ENCODE results near the gene TTLL13. TPM values are rescaled to one million over a fixed set of nuclear protein-coding genes. Genes with fewer than 3 reads are reported as not detected.
"Not testable (repeated sequence)": the region's sequence is repeated elsewhere in the genome, so short reads cannot be mapped to it uniquely, and the experiment has no call there.

TTLL13 gene
- total RNA-seq, 1 experiment from 2014 or later: 0.10 TPM

DNA sequence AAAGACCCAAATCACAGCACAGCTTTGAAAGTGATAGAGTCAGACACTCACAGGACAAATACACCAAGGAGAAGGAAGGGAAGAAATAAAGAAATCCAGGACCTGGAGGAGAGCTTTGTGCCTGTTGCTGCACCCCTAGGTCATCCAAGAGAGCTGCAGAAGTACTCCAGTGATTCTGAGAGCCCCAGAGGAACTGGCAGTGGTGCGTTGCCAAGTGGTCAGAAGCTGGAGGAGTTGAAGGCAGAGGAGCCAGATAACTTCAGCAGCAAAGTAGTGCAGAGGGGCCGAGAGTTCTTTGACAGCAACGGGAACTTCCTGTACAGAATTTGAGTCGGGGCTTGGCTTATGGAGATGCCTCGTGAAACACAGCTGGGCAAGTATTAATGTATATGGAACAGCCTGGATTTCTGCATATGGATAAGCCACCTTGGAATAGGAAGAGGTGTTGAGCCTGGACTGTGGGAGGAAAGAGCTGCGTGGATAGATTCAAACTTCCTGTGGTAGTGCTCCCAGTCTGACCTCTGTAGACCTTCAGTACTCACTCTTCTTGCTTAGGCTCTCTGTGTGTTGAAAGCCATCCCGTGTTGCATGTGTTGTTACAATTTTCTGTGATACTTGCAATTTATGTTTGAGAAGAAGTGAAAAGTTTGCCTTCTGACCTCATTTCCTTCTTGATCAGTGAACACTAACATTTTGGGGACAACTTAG lies 22.3 kb downstream of the TTLL13 start:
- DNase-seq (ENCODE audit: extremely low read depth, low read depth): no peak

DNA sequence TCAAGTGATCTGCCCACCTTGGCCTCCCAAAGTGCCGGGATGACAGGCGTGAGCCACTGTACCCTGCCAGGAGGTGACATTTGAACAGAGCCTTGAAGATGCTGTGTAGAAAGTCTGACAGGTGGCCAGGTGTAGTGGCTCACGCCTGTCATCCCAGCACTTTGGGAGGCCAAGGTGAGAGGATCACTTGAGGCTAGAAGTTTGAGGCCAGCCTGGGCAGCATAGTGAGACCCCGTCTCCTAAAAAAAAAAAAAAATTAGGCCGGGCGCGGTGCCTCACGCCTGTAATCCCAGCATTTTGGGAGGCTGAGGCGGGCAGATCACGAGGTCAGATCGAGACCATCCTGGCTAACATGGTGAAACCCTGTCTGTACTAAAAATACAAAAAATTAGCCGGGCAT lies 29.1 kb downstream of the TTLL13 start:
- DNase-seq (ENCODE audit: extremely low read depth, low read depth): not testable (repeated sequence)

DNA sequence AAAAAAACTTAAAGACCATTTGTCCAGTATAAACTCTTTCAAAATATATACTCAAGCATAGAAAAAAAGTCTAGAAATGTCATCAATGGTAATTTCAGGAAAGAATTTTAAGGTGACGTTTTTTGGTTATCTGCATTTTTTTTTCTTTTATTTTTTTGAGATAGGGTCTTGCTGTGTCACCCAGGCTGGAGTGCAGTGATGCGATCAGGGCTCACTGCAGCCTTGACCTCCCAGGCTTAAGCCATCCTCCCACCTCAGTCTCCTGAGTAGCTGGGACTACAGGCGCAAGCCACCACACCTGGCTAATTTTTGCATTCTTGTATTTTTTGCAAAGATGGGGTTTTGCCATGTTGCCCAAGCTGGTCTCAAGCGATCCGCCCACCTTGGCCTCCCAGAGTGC lies 31.4 kb downstream of the TTLL13 start:
- DNase-seq (ENCODE audit: extremely low read depth, low read depth): not testable (repeated sequence)

DNA sequence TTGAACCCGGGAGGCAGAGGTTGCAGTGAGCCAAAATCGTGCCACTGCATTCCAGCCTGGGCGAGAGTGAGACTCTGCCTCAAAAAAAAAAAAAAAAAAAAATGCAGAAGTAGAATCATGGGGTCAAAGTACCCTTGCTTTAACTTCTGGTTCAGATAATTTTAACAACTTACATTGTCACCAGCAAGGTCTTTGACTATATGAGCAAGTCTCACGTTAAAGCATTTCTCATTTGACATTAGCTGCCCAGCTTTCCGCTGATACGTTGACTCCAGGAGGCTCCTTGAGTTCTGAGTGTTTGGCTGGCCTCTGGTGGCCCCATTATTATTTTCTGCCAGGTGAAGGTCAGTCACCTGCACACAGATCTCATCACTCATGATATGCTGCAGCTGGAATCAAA lies 32.3 kb downstream of the TTLL13 start:
- not testable (repeated sequence) for DNase-seq (ENCODE audit: extremely low read depth, low read depth)

DNA sequence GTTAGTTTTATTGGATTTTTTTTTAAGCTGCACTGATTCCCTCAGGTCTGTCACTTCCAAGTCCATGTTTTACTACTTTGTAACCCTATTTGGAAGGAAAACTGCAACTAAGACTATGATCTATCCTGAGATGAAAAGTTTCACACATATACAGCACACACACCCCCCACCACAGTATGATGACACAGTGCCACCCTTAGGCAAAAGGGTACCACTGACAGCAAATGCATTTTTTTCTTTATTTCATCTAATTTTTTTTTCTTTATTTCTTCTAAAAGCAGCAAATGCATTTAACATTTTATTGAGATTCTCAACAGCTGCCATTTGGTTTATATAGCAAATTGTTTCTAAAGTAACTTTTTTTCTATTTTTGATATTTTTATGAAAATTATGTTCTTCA lies 37.3 kb downstream of the TTLL13 start:
- peak; percentile 43 for DNase-seq (ENCODE audit: extremely low read depth, low read depth)

DNA sequence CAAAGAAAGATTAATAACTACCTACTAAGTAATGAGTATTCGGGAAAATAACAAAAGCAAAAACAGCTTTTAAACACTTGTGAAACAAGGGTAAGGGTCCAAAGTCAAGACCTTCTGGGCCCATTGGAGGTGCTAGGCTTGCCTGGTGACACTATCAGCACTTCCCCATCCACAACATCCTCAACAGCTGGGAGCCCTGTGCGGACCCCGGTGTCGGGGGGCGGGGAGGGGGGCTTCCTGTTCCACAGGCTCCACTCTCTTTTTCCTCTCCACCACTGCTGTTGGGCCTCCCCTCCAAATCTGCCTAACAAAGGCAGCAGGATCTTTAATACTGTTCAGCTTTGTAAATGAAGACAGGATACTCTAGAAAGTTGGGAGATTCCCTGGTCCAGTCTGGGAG lies 37.7 kb downstream of the TTLL13 start:
- no peak for DNase-seq (ENCODE audit: extremely low read depth, low read depth)

DNA sequence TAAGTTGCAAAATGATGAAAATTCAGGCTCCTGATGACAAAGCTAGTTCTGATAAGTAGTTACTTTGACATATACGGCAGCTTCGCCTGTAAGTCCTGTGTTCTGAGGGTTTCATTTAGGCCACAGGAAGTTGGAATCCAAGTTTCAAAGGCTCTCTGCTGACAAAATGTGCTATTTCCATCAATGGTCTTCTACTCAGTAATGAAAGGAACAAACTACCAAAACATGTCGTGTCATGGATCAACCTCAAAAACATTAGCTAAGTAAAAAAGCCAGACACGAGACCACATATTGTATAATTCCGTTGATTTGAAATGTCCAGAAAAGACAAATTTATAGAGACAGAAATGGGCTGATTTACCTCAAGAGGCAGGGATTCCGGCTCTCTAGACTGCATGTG lies 38.6 kb downstream of the TTLL13 start:
- DNase-seq (ENCODE audit: extremely low read depth, low read depth): no peak

DNA sequence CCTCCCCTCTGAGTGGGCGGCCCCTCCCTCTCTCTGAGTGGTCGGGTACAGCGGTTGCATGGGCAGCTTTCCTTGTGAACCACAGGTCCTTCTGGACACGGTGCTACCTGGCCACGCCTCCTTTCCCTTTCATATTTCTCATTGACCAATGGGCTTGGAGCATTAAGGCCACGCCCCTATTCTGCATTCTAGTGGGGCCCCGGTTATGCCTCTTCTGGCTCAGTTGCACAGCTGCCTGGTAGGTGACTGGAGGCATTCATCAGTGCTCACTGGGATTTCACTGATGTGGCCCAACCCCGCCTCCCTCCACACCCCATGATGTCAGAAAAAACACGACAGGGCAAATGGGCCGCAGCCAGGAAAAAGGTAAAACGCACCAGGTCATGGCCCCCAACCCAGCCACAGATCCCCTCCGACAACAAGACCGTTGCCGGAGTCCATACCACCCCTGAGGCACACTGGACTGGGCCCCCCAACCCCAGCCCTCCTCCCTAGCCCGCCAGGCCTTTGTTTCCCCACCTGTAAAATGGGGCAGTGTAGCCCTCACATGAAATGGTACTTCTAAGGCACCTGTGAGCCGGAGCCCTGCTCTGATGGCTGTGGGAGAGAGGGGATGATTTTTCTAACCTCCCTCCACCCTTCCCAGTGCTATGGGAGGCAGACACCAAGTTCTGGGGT lies 42.5 kb downstream of the TTLL13 start:
- DNase-seq (ENCODE audit: extremely low read depth, low read depth): peak; percentile 43

DNA sequence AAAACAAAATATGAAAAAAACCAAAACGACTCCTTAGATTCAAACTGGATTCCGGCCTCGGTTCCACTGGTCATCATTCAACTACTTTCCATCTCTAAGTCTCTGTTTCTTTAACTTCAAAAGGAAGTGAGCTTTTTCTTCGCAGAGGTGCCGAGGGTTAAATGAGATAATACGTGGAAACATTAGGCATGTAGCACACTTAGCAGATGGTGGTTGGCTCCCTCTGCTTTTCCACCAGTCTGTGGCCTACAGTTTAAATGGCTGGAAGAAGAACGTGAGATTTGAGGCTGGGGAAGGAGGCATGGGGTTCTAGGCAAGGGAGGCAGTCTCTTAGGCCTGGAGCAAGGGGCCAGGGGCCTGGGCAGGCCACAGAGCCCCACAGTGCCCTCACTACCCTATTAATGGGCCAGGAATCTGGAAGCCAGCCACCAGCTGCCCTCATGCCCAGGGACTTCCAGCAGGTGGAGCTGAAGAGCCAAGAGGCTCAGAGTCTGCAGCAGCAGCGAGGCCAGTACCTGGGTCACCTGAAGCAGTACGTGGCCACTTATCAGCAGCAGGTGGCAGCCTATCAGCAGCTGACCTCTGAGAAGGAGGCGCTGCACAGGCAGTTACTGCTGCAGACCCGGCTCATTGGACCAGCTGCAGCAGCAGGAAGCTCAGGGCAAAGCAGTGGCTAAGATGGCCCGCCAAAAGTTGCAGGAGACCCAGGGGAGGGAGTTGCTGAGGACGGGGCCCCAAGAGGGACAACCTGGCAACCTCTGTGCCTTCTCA lies 43.9 kb downstream of the TTLL13 start:
- peak; percentile 70 for DNase-seq (ENCODE audit: extremely low read depth, low read depth)

DNA sequence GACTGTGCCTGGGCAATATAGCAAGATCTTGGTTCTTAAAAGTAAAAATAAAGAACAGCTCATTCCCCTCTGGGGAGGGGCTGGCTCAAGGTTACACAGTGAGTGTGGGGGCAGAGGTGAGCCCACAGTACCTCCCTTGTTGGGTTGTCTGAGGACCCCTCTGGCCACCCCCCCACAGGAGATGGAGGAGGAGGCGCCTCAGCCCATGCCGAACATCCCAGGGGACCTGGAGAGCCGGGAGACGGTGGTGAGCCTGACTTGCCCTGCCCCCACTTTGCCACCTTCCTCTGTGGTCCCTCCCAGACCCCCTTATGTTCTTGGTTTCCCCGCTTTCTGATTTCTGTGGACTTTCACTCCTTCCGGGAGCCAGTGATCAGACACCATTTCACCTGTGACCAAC lies 44.8 kb downstream of the TTLL13 start:
- no peak for DNase-seq (ENCODE audit: extremely low read depth, low read depth)

DNA sequence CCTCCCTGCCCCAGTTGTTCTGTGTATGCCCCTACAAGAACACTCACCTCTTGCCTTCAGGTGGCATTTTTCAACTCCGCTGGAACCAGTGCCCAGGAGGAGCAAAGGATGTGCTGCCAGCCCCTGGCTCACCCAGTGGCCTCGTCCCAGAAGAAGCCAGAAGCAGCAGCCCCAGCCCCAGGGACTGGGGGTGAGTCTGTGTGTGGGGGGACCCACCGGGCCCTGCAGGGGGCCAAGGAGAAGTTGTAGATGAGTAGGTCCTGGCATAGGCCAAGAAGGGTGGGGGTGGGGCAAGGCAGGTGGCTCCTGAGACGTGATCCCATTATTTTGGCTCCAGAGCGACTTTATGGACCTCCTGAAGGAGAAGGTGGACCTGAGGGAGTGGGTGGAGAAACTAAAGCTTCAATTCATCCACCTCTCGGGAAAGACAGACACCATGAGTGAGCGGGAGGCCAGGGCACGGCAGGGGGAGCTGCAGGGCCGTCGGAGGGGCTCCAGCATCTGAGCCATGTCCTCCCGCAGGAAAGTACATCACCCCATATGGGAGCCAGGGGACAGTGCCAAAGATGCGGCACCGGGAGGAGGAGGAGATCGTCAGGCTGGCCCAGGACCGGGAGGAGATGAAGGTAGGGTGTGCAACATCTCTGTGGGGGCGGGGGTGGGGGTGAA lies 45.4 kb downstream of the TTLL13 start:
- DNase-seq (ENCODE audit: extremely low read depth, low read depth): no peak

DNA sequence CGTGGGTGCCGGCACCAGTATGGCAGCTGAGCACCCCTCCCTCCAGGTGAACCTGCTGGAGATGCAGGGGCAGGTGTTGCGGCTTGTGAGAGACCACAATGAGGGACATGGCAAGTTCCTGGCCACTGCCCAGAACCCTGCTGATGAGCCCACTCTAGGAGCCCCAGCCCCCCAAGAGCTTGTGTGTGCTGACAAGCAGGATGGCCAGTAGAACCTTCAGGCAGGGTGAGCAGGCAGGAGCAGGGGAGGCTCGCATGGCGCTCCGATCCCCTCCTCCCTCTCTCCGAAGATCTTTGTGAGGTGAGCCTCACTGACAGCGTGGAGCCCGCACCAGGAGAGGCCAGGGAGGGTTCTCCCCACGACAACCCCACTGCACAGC lies 45.9 kb downstream of the TTLL13 start:
- no peak for DNase-seq (ENCODE audit: extremely low read depth, low read depth)

DNA sequence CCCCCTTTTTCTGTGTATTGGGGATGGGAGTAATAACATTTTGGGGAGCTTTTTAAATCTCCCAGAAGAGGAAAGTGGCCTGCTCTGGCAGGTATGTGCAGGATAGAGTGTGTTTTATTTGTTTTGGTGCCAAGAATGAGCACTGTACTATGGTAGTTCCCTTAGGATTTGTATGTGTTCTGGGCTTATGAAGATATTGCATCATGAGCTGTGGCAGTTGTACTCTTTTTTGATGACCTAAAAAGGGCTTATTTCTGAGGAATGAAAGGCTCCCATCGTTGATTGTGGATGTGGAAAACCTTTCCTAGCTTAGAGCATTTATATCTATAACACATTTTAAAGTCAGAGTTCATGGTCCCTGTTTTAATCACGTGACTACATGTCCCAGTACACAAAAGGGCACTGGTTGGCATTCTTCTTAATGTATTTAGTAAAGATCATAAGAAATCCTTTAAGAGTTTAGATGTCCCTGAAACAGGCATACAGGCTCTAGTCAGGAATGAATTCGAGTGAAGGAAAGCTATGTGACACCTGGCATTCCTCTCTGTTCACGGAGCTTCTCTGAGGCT lies 47.0 kb downstream of the TTLL13 start:
- not testable (repeated sequence) for DNase-seq (ENCODE audit: extremely low read depth, low read depth)

DNA sequence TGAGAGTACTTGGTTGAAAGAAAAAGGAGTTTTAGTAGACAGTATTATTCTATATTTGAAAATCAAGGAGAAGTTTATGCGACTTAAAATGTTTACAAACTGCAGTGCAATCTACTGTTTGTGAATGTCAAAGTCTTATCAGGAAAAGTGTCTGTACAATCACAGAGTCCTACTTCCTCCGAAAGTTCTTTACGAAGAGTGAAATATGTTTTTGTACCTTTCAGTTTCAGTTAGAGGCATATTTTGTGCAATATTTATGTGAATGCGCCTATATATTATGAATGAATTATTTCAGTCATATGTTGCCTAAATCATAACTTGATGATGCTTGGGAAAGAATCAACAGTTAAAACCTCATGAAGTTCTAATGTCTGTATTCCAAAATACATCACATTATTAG lies 47.7 kb downstream of the TTLL13 start:
- no peak for DNase-seq (ENCODE audit: extremely low read depth, low read depth)

DNA sequence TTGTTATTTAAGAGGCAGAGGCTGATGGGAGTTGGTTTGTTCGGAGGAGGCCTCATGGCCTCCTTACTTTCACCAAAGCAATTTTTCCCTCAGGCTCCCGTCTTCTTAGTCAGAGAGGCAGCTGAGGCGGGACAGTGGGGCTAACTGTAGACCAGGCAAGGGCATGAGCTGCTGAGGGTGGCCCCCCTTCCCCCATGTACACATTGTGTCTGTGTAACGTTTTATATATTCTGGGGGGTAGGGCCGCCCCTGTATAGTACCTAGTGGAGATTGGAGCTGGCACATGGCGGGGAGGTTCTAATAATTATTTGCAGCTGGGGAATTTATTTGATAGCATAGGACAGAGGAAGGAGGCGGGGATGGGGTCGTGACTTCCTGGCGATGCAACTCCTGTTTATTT lies 51.2 kb downstream of the TTLL13 start:
- no peak for DNase-seq (ENCODE audit: extremely low read depth, low read depth)

DNA sequence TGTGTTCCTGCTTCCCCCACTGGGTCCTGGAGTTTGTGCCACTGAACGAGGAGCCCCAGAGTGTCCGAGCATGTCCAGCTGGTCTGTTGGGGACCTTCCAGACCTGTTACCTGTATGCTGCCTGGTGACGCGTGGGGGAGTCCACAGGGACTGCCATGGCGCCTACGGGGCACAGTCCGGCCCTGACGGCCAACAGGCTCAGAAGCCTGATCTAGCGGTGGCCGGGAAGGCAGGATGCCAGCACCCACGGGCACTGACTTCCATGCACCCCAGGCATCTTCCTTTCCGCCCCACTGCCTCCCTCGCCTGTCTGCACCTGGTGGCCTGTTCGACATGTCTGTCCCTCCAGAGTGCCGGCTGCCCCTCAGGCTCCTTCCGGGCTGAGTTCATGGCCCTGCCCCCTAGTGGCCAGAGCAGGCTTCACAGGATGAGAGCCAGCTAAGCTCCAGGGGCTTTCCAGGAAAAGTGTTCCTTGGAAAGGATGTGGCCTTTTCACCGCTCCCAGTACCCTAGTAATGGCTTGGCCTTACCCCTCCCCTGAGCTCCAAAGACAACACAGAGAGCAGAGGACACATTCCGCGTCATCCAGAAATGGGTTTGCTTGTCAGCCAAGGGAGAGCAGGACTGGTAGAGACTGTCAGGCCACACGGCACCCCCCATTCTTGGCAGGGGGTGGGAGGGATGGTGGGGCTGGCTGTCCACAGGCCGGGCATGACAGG lies 51.8 kb downstream of the TTLL13 start:
- peak; percentile 49 for DNase-seq (ENCODE audit: extremely low read depth, low read depth)

DNA sequence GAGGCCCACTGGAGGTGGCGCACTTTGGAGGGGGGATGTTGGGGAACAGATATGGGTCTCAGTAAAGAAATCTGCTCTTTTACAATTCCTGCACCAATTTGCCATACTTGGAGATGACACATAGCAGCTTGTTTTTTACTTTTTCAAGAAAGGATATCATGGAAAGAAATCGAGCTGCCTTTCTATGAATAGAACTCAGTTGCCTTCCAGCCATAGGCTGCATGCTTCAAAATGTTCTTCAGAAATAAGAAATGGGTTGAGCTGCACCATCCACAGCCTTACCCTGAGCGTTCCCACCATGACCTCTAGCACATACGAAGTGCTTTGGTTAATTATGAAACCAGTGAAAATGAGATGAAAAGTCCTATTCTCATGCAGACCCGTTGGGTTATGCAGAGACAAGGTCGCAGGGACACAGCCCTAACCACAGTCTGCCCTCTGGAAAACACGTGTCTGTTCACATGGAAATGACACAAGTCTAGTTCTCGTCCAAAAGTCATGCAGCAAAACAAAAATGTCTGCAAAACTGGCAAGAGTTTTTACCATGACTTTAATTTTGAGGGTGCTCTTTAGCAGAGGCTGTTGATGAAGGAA lies 52.4 kb downstream of the TTLL13 start:
- no peak for DNase-seq (ENCODE audit: extremely low read depth, low read depth)

DNA sequence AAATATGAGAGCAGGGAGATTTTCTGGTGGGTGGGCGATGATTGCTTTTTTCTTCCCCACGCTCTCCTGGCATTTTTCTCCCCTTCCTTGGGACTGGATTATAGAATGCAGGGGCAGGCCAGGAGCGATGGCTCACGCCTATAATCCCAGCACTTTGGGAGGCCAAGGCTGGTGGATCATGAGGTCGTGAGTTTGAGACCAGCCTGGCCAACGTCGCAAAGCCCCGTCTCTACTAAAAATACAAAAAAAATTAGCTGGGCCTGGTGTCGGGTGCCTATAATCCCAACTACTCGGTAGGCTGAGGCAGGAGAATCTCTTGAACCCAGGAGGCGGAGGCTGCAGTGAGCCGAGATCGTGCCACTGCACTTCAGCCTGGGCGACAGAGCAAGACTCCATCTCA lies 56.0 kb downstream of the TTLL13 start:
- DNase-seq (ENCODE audit: extremely low read depth, low read depth): not testable (repeated sequence)

DNA sequence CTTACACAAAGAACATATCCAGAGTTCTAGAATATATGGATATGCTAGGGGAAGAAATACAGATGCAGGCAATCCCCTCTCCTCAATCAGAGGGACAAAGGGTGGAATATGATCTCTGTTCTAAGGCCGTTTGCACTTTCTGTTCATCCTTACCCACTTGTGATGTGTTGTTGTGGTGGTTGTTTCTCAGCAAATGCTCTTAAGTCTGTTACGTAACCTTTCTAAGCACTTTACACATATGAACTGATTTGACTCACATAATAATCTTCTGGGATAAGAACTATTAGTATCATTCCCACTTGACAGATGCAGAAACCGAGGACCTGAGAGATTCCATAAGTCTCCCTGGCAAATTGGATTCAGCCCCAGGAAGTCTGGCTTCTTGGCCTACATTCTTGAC lies 56.6 kb downstream of the TTLL13 start:
- no peak for DNase-seq (ENCODE audit: extremely low read depth, low read depth)

DNA sequence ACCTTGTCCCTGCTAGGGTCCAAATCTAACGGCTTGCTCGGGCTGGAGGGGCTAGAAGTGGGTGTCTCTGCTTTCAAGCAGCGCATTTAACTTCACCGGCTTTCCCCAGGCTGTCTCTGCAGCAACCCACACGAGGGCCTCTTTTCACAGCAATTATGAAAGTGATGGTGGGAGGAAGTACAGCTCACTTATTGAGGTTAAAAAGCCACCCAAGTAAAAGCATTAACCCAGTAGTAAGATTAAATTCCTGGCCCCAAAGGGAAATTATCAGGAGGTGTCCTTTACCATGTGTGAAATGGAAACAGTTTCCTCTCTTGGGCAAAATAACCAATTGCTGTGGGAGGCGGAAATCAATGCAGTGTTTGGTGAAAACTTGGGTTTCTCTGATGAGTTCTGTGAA lies 57.2 kb downstream of the TTLL13 start:
- no peak for DNase-seq (ENCODE audit: extremely low read depth, low read depth)
